GM19455 (cell line): ENCODE measurements around the gene RELN.

Experiments
- ATAC-seq: cut with Tn5 transposase; IDR thresholded peaks from one replicate; pipeline ENCODE4 v1.9.1; 2021; ENCODE audit not compliant: unreplicated experiment

RELN gene

DNA sequence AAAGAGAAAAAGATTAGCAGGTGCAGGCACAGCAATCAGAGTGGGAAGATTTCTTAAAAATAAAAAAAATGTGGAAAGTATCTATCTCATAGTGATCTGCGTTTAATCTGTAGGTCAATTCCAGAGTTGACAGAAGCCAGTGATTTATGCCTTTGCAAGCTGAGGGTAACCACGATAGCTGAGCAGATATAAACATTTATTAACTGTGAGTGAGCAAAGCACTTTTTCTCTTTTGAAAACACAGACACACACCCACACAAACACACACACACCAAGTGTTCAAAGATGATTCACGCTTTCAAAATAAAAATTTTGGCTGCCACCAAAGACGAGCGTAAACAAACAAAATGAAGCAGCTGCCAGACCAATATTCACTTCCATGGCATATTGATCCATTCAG, 300.2 kb downstream of the RELN start:
- ATAC-seq, result no peak

DNA sequence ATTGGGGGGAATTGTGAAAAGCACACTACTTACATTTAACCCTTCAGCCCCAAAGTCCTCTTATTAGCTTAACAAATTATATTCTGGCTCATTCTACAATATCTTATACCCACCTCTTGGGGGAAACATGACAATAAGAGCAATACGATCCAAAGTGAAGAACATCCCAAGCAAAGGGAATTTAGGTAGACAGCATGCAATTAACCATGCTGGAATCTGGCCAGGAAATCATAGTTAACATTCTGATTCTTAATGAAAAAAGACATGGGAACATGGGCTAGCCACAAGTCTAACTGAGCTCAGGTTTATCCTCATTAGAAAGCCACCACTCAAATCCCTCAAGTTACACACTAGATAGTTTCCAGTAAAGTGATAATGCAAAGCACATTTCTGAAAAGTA, 301.5 kb downstream of the RELN start:
- no peak for ATAC-seq

DNA sequence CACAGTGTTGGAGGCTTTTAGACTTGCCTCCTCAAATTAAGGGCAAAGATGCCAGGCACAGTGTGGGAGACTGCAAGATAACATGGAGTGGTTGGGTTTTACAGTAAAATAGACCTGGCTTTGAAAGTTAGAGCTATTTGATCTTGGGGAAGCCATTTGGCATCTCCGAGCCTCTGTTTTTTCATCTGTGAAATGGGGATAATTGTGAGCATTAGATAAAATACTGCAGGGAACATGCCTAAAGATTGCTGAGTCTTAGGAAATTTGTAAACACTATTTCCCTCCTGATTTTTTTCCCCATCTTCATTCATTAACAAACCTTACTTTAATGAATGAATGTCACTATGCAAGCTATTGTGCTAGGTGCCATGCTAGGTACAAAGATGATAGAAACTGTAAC, 302.2 kb downstream of the RELN start:
- no peak for ATAC-seq

DNA sequence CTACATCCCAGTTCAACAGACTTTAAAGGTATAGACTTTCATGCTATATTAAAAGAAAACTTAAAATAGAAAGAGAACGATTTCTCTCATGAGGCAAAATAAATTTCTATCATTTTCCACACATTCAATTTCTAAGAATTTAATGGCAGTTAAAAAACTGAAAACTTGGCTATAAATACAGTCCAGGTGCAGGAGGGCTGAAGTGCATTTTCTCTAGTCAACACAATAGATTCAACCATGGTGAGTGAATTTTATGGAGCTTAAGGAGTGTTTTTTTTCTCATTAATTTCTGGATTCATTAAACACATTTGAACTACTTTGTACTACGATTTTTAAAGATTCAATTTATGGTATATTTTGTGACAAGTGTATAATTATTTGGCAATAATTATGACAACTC, 302.7 kb downstream of the RELN start:
- no peak for ATAC-seq

DNA sequence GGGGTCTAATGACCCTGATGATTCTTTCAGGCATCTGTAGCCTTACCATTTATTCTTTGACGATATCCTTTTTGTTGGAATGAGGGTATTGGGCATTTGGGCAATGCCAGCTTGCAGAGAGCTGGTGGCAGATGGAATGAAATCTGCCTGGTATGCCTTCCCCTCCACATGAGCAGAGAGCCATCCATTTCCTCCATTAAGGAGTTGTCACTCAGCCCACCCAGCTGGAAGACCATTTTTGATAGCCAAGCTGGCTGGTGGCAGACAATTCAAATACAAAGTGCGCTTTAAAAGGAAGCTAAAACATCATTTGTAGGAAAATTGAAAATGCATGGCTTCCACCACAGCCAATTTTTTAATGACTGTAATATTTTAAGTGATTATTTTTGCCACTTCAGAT, 303.4 kb downstream of the RELN start:
- ATAC-seq, result no peak

DNA sequence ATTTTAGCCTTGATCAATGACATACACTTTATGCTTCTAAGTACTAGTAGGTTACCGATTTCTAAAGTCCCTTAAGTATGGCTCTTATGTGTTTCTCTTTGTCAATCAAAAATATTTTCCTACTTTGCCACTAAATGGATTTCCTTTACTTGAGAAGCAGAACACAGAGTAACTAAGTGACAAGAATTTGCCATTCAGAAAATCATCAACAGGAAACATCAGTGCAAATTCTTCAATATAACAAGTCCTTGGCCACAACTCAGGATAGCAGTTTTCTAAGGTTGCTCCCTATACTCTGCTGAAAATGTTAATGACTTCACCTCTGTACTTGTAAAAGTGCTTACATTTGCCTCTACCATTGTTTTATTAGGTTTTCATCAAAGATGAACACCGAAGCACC, 303.8 kb downstream of the RELN start:
- no peak for ATAC-seq

DNA sequence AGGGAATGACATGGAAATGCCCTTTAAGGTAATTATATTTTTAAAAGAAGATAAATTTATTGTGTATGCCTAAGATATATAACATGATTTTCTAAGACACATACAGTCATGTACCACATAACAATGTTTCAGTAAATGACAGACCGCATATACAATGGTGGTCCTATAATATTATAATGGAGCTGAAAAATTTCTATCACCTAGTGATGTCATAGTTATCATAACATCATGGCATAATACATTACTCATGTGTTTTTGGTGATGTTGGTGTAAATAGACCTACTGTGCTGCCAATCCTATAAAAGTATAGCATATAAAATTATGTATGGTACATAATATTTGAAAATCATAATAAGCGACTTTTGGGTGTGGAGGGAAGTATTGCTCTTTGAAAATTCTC, 306.1 kb downstream of the RELN start:
- ATAC-seq, result no peak

DNA sequence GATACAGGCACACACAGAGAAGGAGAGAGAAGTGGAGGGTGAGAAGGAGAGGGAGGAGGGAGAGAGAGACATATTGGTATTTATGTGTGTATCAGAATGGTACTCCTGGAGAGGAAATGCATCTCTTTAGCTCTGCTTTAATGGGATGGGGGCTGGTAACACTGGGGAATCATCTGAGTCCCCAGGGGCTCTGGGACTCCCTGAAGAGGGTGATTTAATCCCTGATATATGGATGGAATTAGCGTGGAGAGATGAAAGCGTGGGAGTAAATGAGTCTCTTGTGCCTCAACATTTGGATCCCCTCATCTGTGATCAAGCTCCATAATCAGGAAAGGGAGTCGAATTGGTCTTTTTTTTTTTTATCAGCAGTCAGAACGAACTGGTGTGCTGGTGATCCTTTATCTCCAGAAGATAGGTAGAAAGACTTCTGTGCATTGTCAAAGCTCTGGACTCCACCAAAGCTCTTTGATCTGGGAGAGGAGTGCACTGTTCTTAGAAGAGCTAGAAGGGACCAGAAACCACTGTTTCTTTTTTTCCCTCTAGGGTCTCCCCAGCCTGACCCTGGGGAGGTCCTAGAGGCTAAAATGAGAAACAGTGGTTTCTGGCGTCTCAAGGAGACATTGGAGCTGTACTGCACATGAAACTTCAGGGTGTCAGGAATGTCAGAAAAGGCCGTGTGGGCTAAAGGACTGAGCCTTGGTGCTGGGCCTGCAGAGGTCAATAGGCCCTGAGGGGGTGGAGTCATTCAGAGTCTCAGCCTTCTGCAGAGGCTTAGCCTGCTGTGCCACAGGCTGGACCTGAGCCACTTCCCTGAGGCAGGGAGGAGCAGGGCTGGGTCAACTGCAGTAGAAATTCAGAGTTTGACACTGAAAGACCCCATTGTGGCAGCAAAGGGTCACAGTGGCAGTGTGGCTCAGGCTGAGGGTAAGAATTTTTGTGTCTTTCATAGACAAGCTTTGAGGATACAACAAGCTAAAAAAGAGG, 309.0 kb downstream of the RELN start:
- no peak for ATAC-seq

DNA sequence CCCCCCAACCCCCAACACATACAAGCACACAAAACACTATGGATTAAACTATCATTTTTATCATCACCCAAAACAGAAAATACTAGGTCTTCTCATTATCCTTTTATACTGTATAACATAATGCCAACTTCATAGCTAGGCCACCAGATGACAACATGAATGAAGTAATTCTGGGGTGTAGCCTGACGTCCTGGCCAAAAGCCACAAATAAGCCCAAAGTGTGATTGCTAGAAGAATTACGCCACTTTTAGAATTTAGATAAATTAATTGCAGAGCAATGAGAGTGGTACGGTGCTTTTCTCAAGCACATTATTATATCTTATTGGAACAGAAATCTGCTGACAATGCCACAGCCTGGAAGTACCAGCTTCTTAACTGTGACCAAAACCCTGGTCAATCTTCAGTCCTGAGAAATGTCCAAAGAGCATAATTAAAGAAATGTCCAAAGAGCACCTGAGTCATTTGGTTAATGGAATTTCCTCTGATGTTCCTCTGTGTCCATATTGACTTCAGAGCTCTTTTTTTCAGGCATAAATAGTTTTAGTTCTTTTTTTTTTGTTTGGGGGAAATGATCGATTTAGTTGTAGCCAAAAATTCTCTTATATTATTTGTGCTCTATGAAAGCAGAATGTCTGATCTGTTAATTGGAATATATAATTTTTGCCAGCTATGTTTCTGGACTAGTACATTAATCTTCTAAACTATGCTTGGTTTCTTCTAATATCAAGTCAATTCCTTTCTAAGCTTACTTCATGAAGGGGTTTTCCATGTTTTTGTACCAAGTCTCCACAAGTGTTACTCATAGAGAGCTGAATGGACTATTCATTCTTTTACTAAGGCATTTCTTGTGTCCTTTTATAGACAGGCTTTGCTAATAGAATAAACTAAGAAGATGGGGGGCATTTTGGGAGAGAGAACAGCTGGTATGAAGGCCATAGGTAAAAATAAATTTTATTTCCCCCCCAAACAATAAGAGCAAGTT, 310.0 kb downstream of the RELN start:
- ATAC-seq, result no peak

DNA sequence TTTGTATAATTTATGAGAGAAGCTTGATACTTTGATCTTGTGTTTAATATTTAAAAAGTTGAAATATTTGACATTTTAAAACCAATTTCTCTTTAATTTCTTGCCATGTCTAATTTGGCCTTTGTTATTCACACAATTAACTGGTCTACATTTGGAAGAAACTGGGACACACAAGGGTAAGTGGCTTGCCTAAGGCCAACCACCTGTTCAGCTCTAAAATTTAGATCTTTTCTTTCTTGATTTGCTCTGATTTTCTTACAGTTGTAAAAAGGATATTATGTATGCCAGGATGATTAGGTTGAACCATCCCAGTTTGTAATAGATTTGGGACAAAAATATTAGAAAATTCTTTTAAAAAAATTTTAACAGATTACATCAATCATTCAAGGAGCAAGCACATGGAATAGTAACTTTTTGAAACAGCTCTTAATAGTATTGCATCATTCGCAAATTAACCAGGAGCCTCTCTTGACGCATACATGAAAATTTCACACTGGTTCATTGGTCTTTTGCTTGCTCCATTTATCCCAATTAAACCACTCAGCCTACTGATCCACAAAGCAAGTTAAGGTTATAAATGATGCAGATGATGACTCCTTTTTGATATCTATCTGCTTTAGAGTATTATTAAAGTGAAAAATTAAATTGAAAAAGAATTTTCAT, 321.0 kb downstream of the RELN start:
- ATAC-seq, result no peak

DNA sequence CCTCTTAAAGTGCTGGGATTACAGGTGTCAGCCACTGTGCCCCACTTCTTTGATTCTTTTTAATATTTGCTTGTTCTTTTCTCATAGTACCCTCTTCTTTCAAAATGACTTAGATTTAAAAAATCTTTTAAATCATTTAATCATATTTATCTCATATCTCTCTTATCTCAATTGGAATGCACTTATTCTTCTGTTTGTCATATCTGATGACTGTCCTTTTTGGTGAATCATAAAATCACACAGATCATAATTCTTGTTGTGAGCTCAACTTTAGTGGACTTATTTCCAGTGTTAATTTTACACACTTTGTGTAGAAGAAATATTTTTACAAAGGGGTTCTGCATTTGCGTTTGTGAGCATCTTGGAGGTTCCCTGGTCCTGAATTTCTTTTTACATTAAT, 323.1 kb downstream of the RELN start:
- no peak for ATAC-seq

DNA sequence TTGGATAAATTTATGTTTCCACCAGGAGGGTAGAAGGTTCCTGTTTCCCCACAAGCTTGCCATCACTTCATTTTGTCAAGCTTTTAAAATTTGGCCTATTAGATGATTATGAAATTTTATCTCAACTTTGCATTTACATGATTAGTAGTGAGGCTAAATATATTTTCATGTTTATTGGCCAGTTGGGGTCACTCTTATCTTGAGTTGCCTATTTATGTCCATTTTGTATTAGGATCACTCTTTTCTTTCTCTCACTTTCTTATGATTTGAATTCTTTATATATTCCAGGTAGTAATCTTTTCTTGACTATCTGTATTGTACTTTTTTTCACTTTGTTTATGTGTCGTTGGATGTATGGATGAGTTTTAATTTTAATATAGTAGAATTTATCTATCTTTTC, 324.9 kb downstream of the RELN start:
- no peak for ATAC-seq

DNA sequence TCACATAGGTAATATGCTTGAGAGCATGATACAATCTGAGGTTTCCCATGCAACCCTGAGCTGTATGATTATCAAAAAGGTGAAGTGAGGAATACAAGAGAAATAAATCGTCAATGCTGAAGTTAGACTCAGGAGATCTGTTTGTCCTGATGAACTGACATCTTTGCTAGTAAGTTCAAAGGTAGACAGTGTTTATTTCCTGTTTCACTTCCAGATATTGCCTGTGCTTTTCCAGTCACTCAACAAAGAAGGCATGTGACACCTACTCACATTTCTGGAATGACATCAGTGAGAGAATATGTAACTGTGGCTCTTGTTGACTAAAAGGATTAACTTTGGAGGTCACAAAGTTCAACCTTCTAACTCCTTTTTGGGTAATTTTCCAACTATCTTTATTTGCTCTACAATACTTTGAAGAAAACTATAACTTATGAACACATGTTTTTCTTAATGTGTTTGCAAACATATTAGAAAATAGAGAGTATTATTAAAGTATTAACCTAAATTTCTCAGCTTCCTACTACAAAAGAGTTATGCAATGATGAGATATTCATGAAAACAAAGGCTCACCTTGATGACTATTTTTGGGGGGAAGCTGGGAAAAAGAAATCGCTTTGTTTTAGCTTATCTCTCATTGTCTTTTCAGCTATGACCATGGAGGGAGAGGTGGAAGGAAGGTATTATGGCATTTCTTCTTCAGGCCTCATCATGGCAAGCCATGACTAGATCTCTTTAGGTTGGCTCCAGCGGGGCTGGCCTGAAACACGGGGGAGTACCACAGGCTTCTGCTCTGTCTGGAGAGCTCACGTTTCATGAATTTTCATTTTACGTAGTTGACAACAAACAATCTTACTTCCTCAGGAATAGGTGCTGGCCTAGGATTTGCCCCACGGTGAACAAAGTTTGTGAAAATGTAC, 328.7 kb downstream of the RELN start:
- ATAC-seq, result no peak

DNA sequence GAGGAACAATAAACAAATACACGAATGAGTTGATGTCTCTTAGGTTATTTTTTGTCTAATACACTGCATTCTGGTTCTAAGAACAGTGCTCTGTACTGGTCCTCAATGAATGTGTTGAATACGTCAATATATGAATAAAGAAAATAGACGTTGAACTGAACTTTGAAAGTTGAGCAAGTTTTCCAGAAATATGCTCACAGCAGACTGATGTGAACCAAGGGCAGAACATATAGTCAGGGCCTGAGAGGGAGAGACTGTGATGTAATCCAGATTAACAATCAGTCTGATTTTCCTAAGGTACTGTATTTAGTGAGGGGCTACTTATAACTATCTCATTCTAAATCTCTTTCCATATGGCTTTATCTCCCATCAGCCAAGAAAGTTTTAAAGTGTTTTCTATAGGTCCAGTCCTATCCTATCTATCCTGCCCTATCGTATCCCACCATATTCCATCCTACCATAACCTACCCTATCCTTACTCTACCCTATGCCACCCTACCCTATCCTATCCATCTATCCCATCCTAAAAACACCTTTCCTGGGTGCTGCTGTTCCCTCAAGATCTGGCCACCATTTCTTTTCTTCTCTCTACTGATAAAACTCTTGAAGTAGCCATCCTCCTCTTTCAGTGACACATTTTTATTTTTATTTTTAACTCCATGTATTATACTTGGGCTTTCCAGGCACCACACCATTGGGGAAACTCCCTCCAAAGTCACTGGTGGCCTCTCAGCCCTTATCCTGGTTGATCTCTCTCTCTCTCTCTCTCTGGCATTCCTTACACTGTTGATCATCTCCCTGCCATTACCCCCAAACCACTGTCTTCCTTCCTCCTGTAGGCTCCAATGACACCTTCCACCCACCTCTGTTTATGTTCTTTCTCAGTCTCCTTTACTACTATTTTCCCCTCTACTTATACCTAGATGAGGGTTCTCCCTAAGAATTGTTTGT, 331.1 kb downstream of the RELN start:
- no peak for ATAC-seq

DNA sequence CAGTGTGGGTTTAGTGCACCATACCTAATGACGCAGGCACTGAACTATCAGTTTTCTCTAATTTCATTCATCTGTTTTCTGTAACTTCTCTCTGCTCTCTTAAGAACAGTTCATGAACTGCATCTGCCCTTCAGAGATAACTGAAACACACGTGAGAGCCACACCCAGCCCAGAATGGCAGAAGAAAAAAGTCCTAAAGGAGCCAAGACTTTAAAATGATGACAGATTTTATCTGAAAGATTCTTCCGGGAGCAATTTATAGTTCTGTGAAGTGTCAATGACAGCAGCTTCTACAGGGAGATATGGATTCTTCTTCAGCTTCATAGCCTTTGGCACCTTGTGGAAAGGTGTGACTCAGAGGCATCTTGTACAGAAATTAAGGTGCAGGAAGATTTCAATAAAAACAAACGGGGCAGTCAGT, 332.0 kb downstream of the RELN start:
- no peak for ATAC-seq

DNA sequence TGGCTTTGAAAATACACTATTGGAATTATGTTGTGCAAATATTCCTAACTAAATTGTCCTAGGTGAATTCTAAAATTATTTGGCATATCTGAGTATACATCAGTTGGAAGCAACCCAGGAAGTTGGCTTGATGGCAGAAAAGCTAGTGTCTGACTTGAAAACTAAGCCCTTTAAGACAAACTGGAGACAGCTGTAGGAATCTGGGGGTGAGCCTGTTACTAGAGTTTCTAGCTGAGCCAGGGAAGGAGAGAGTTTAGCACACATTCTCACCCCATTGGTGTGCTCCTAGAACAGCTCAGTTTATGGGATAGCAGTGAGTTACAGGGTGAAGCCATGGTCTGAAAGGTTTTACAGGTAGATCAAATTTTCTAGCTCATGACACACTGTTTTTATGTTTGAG, 333.2 kb downstream of the RELN start:
- ATAC-seq, result no peak

DNA sequence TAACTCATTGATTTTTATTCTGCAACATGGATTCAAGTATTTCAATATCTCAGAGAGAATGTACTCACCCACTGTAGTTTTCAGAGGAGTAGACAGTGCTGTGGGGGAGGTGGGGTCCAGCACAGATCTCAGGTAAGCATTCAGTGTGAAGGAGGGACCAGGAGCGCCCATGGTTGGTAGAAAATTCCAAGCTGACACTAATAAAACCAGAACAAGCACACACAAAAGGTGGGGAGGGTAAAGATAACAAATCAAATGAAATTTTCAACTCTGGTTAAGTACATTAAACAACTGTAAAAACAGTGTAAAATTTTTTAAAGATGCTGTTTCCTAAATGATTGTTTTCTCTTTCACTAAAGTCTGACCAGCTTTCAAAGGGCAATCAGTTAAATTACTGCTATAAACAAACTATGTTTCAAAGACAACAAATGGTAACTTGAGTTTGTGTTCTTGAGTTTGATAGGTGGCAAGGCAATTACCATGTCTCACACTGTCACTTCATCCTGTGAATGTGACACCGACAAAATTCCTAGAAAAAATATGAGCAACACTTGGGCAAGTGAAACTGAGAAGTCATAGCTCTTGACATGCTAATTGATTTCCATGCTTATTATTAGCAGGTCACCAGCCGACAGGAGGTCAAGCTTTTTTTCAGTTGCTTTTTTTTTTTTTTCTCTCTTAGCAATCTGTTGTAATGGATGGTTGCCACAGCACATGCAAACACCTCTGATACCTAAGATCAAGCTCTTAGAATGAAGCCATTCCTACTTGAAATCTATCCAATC, 337.7 kb downstream of the RELN start:
- no peak for ATAC-seq

DNA sequence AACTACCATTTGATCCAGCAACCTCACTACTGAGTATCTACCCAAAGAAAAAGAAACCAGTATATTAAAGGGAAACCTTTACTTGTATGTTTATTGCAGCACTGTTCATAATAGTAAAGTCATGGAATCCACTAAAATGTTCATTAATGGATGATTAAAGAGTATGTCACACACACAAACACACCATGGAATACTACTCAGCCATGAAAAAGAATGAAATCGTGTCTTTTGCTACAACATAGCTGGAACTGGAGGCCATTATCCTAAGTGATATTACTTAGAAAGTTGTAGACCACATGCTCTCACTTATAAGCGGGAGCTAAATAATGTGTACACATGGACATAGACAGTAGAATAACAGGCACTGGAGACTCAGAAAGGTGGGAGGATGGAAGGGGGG, 340.4 kb downstream of the RELN start:
- ATAC-seq, result no peak
